SK-N-SH (cell line): ENCODE results near the gene NRP2. TPM values are rescaled to one million over a fixed set of nuclear protein-coding genes. Genes with fewer than 3 reads are reported as not detected.

Experiments
- CTCF ChIA-PET: fragments of 300-600, 350-600 bp; formaldehyde crosslinking; extraction: SDS; loops from one replicate; lab custom pipeline; 2021; lab: Yijun Ruan, JAX
- POLR2A ChIA-PET: fragments of 350-600 bp; sonication (Branson Sonifier 250); formaldehyde crosslinking; extraction: SDS; loops from one replicate; lab custom pipeline; 2020; ENCODE audit warnings: antibody characterized with exemption, inconsistent platforms; lab: Yijun Ruan, JAX
- DNase-seq: peaks from one replicate; pipeline ENCODE4 v3.0.0; 2012
- H2AFZ ChIP-seq: fragments of 200-600 bp; sonication (generic); 2 replicates; pipeline ENCODE4 v1.8.1; 2016; ENCODE audit warnings: antibody characterized with exemption, mild to moderate bottlenecking, low read depth
- H3F3A ChIP-seq: fragments of 200-600 bp; sonication (generic); replicated peaks from 2 replicates; pipeline ENCODE3; 2016; ENCODE audit warnings: antibody characterized with exemption, mild to moderate bottlenecking; ENCODE audit not compliant: insufficient read depth
- H3K27ac ChIP-seq, 2 experiments: fragments of 200-500 bp in 1 of 2; fragments of 200-600 bp in 1 of 2; sonication (Bioruptor generic) in 1 of 2; sonication (generic), shearing (Covaris generic) in 1 of 2; 2 replicates each; pipeline versions ENCODE4 v1.5.1 to v1.6.1; 2014 to 2016; ENCODE audit warnings: low read depth in 2 of 2, inconsistent platforms in 1 of 2, low read length in 1 of 2, mild to moderate bottlenecking in 1 of 2, mixed read lengths in 1 of 2
- H3K27me3 ChIP-seq: fragments of 200-600 bp; sonication (generic), shearing (Covaris generic); 2 replicates; pipeline ENCODE4 v1.6.1; 2016; ENCODE audit warnings: mixed run types; ENCODE audit not compliant: insufficient read depth
- H3K36me3 ChIP-seq, 2 experiments: fragments of 200-500 bp in 1 of 2; fragments of 200-600 bp in 1 of 2; sonication (Bioruptor generic) in 1 of 2; sonication (generic) in 1 of 2; replicated peaks in 1 of 2; 2 replicates each; pipeline versions ENCODE3 to v1.5.1; 2014 to 2016; ENCODE audit warnings: low read length in 1 of 2, mild to moderate bottlenecking in 1 of 2; ENCODE audit not compliant: insufficient read depth in 2 of 2, control insufficient read depth in 1 of 2
- H3K4me1 ChIP-seq, 2 experiments: fragments of 200-500 bp in 1 of 2; fragments of 200-600 bp in 1 of 2; sonication (Bioruptor generic) in 1 of 2; sonication (generic), shearing (Covaris generic) in 1 of 2; 2 replicates each; pipeline versions ENCODE4 v1.5.1 to v1.6.1; 2014 to 2016; ENCODE audit warnings: low read depth in 1 of 2, low read length in 1 of 2, mixed run types in 1 of 2; ENCODE audit not compliant: insufficient read depth in 2 of 2, control insufficient read depth in 1 of 2
- H3K4me2 ChIP-seq: fragments of 200-600 bp; sonication (generic), shearing (Covaris generic); 2 replicates; pipeline ENCODE4 v1.6.1; 2017; ENCODE audit warnings: mixed run types
- H3K4me3 ChIP-seq, 2 experiments: fragments of 200-500 bp in 1 of 2; fragments of 200-600 bp in 1 of 2; sonication (Bioruptor generic) in 1 of 2; sonication (generic), shearing (Covaris generic) in 1 of 2; 2 replicates each; pipeline versions ENCODE4 v1.5.1 to v1.8.1; 2014 to 2016; ENCODE audit warnings: low read depth in 2 of 2, inconsistent platforms in 1 of 2, low read length in 1 of 2, mild to moderate bottlenecking in 1 of 2, mixed read lengths in 1 of 2, moderate library complexity in 1 of 2
- H3K79me2 ChIP-seq: fragments of 200-600 bp; sonication (generic); 2 replicates; pipeline ENCODE4 v1.8.1; 2017; ENCODE audit warnings: mild to moderate bottlenecking; ENCODE audit not compliant: insufficient read depth
- H3K9ac ChIP-seq: fragments of 200-600 bp; sonication (generic); 2 replicates; pipeline ENCODE4 v1.6.1; 2017; ENCODE audit warnings: mixed run types
- H3K9me2 ChIP-seq: fragments of 200-600 bp; sonication (generic); 2 replicates; pipeline ENCODE4 v1.6.1; 2017; ENCODE audit warnings: mixed run types
- H3K9me3 ChIP-seq: fragments of 200-600 bp; sonication (generic); 2 replicates; pipeline ENCODE4 v1.6.1; 2017; ENCODE audit warnings: mixed run types, mild to moderate bottlenecking, moderate library complexity
- H4K20me1 ChIP-seq: fragments of 200-600 bp; sonication (generic); 2 replicates; pipeline ENCODE4 v1.6.1; 2017; ENCODE audit warnings: mild to moderate bottlenecking, mixed run types; ENCODE audit not compliant: insufficient read depth
- FOSL2 ChIP-seq: IDR thresholded peaks from 2 replicates; pipeline ENCODE4 v1.4.0; 2012; ENCODE audit warnings: low read depth, mild to moderate bottlenecking, moderate library complexity, borderline replicate concordance
- GATA2 ChIP-seq: sonication (generic); formaldehyde crosslinking; IDR thresholded peaks from 2 replicates; pipeline ENCODE4 v1.5.0; 2020; ENCODE audit warnings: mild to moderate bottlenecking, missing genetic modification reagents
- RAD21 ChIP-seq: IDR thresholded peaks from 2 replicates; pipeline ENCODE4 v1.6.1; 2012; ENCODE audit warnings: mild to moderate bottlenecking, low read length
- RFX5 ChIP-seq: IDR thresholded peaks from 2 replicates; pipeline ENCODE4 v1.6.1; 2012; ENCODE audit warnings: mild to moderate bottlenecking, improper control_type of control experiment, low read length
- WGBS: methylation state at CpG from one replicate; pipeline ENCODE4 v1.1.6; 2017; ENCODE audit warnings: low lambda C conversion rate; 5-methylcytosine and 5-hydroxymethylcytosine counted together
- polyA plus RNA-seq, 3 experiments: library from polyadenylated mRNA; depleted of rRNA; stranded (reverse); fragments of >200 nt; gene quantifications; 2 replicates each; pipeline ENCODE4 v1.2.3, GENCODE V29; 2012
- TF ChIP-seq, protein P1 (sequence below): IDR thresholded peaks from 2 replicates; pipeline ENCODE4 v1.6.1; 2012; ENCODE audit warnings: mild to moderate bottlenecking, low read depth, low read length, moderate library complexity

The NRP2 gene
- polyA plus RNA-seq, 1 of the 3 experiments (the other 2 are of a cell fraction) = 68.8 TPM

- TF ChIP-seq, protein P1, sequence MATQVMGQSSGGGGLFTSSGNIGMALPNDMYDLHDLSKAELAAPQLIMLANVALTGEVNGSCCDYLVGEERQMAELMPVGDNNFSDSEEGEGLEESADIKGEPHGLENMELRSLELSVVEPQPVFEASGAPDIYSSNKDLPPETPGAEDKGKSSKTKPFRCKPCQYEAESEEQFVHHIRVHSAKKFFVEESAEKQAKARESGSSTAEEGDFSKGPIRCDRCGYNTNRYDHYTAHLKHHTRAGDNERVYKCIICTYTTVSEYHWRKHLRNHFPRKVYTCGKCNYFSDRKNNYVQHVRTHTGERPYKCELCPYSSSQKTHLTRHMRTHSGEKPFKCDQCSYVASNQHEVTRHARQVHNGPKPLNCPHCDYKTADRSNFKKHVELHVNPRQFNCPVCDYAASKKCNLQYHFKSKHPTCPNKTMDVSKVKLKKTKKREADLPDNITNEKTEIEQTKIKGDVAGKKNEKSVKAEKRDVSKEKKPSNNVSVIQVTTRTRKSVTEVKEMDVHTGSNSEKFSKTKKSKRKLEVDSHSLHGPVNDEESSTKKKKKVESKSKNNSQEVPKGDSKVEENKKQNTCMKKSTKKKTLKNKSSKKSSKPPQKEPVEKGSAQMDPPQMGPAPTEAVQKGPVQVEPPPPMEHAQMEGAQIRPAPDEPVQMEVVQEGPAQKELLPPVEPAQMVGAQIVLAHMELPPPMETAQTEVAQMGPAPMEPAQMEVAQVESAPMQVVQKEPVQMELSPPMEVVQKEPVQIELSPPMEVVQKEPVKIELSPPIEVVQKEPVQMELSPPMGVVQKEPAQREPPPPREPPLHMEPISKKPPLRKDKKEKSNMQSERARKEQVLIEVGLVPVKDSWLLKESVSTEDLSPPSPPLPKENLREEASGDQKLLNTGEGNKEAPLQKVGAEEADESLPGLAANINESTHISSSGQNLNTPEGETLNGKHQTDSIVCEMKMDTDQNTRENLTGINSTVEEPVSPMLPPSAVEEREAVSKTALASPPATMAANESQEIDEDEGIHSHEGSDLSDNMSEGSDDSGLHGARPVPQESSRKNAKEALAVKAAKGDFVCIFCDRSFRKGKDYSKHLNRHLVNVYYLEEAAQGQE = no peak
- TF ChIP-seq, all 33 proteins: peak for 0
These were observed 122.8 kb downstream of the NRP2 start (continued) for GRCh38 chr2:205805136-205805535.

DNA sequence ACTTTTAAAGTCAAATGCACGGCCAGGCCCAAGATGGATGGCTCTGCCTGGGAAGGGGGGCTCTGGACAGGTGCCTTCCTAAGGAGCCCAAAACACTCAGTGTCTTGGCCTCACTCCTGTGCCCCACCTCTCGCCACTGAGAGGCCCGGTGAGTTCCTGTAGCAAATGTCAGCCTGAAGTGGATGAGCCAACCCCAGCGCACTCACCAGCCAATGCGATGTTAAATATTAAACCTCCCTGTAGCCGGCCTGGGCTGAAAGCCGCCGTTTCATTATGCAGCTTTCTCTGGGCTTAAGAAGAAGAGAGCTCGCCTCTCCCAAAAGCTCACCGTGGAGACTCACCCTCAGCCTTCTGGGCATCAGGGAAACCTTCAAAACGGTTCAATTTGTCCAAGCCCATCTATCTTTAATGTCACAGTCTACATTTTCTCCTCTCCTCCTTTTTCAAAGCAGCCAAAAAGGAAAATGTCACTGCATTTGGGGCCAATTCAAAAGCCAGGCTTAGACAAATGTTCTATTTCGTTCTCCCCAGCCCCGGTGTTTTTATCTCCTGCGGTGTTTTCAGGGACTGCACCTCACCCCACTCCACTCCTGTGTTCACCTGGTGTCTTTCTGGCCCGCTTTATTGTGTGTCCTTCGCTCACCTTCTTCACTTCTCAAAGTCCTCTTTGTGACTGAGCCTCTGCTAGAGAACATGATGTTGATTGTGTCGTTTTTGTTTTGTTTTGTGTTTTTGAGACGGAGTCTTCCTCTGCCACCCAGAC lies 124.0 kb downstream of the NRP2 start:
- H3K36me3 ChIP-seq = no peaks in the 10 kb centered on the region
- TF ChIP-seq RFX5 = no peak
- TF ChIP-seq, all 33 proteins: peak for 0
- ChIA-PET CTCF (interaction anchor here (1.0 kb wide), 1 partner anchor 39 kb away, joined by 3 read pairs; no protein-coding TSS in a partner anchor), POLR2A (no interaction called here)
- H3F3A ChIP-seq = no peaks in the 10 kb centered on the region
- H3K4me3 ChIP-seq = no peak overlapping the region
- no peaks in the 10 kb centered on the region for H3K9me2 ChIP-seq
- no peak for DNase-seq
- no peak overlapping the region for H3K9ac ChIP-seq
- H3K4me2 ChIP-seq = no peak overlapping the region
- no peaks in the 10 kb centered on the region for H3K79me2 ChIP-seq
- H3K9me3 ChIP-seq = no peaks in the 10 kb centered on the region
- H4K20me1 ChIP-seq = no peaks in the 10 kb centered on the region
- H3K27ac ChIP-seq = no peak overlapping the region
- peaks cover 0 to 9% of the 10 kb centered on the region in 2 experiments; a peak in 1 of 4 replicates for H3K4me1 ChIP-seq
- whole genome bisulfite sequencing = 71% methylated on average over 12 of the region's 18 CpGs
- no peak overlapping the region for H2AFZ ChIP-seq
- H3K27me3 ChIP-seq = no peaks in the 10 kb centered on the region

DNA sequence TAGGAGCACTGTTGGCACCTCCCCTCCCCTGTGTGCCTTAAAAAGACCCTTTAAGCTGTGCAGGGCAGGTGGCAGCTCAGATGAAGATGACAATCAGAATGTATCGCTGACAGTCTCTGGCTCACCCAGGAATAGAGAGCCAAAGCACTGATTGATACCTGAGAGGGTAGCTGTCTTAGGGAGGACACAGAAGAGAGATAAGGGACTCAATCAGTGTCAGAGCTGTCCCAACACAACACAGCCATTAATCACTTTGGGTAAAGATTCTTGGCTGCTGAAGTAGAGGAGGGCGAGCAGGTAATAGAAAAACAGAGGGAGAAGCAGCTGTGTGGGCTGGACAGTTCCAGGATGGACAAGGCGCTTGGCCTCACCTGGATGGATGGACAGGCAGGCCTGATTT lies 124.9 kb downstream of the NRP2 start:
- POLR2A ChIA-PET = no interaction called here
- Histone ChIP-seq H3K36me3 (no peaks in the 10 kb centered on the region), H3K9me3 (no peaks in the 10 kb centered on the region), H3K27ac (no peak overlapping the region), H3K27me3 (no peaks in the 10 kb centered on the region), H3K4me3 (no peak overlapping the region), H3K4me2 (no peak overlapping the region), H3K9me2 (no peaks in the 10 kb centered on the region), H3K4me1 (peaks cover 0 to 8% of the 10 kb centered on the region in 2 experiments; a peak in 1 of 4 replicates), H2AFZ (no peak overlapping the region), H3K79me2 (no peaks in the 10 kb centered on the region), H3K9ac (no peak overlapping the region), H4K20me1 (no peaks in the 10 kb centered on the region), H3F3A (no peaks in the 10 kb centered on the region)
- no peak for TF ChIP-seq RAD21
- TF ChIP-seq GATA2 (CRISPR knock-in tag) = no peak
- no peak for TF ChIP-seq FOSL2
- CTCF ChIA-PET = no interaction called here
- 78% methylated on average over 3 of the region's 3 CpGs for whole genome bisulfite sequencing
- DNase-seq = no peak
